Astrocyte (in vitro differentiated cells and primary cell): Measurements from ENCODE around the gene TIAM2. TPM values are rescaled to one million over a fixed set of nuclear protein-coding genes. Genes with fewer than 3 reads are reported as not detected.

Experiments used
- DNase-seq: peaks from one replicate; pipeline ENCODE4 v3.0.0-alpha.2; 2010; ENCODE audit warnings: low read depth
- FAIRE-seq: peaks from 2 replicates; lab custom pipeline; 2011; peaks lifted over from hg19 to GRCh38; lab: Jason Lieb, UNC
- H2AFZ ChIP-seq: 2 replicates; pipeline ENCODE4 v1.6.0; 2012; ENCODE audit warnings: low read depth, low read length, inconsistent platforms
- H3K27ac ChIP-seq: 2 replicates; pipeline ENCODE4 v1.5.1; 2011; ENCODE audit warnings: low read depth, low read length, inconsistent platforms
- H3K27me3 ChIP-seq: 2 replicates; pipeline ENCODE4 v1.6.0; 2011; ENCODE audit warnings: low read length, inconsistent platforms; ENCODE audit not compliant: insufficient read depth
- H3K36me3 ChIP-seq: 2 replicates; pipeline ENCODE4 v1.5.1; 2011; ENCODE audit warnings: low read length, inconsistent platforms; ENCODE audit not compliant: insufficient read depth
- H3K4me1 ChIP-seq: 2 replicates; pipeline ENCODE4 v1.5.1; 2011; ENCODE audit warnings: low read length, inconsistent platforms; ENCODE audit not compliant: insufficient read depth
- H3K4me2 ChIP-seq: 2 replicates; pipeline ENCODE4 v1.6.0; 2012; ENCODE audit warnings: low read length, inconsistent platforms
- H3K4me3 ChIP-seq: 2 replicates; pipeline ENCODE4 v1.5.1; 2011; ENCODE audit warnings: low read depth, mild to moderate bottlenecking, low read length, inconsistent platforms; ENCODE audit not compliant: insufficient read depth
- H3K79me2 ChIP-seq: 2 replicates; pipeline ENCODE4 v1.6.0; 2012; ENCODE audit warnings: mild to moderate bottlenecking, low read length, inconsistent platforms; ENCODE audit not compliant: insufficient read depth
- H3K9ac ChIP-seq: 2 replicates; pipeline ENCODE4 v1.6.0; 2012; ENCODE audit warnings: mild to moderate bottlenecking, low read length, inconsistent platforms
- H3K9me3 ChIP-seq: 2 replicates; pipeline ENCODE4 v1.5.1; 2012; ENCODE audit warnings: low read depth, mild to moderate bottlenecking, low read length, inconsistent platforms; ENCODE audit not compliant: insufficient read depth
- H4K20me1 ChIP-seq: 2 replicates; pipeline ENCODE4 v1.6.0; 2012; ENCODE audit warnings: low read length, inconsistent platforms; ENCODE audit not compliant: insufficient read depth
- H3K27ac Mint-ChIP-seq: one replicate; pipeline ENCODE4 v1.8.0; 2021; ENCODE audit warnings: mild to moderate bottlenecking, mixed read lengths; ENCODE audit not compliant: unreplicated experiment
- H3K27me3 Mint-ChIP-seq: one replicate; pipeline ENCODE4 v1.8.0; 2021; ENCODE audit warnings: low read depth, mixed read lengths; ENCODE audit not compliant: unreplicated experiment
- H3K36me3 Mint-ChIP-seq: one replicate; pipeline ENCODE4 v1.8.0; 2021; ENCODE audit warnings: low read depth, mixed read lengths; ENCODE audit not compliant: unreplicated experiment
- H3K4me1 Mint-ChIP-seq: one replicate; pipeline ENCODE4 v1.8.0; 2021; ENCODE audit warnings: low read depth, mixed read lengths; ENCODE audit not compliant: unreplicated experiment
- H3K4me3 Mint-ChIP-seq: one replicate; pipeline ENCODE4 v1.8.0; 2021; ENCODE audit warnings: mild to moderate bottlenecking, moderate library complexity, mixed read lengths; ENCODE audit not compliant: unreplicated experiment
- H3K9me3 Mint-ChIP-seq: one replicate; pipeline ENCODE4 v1.8.0; 2021; ENCODE audit warnings: mild to moderate bottlenecking, mixed read lengths; ENCODE audit not compliant: unreplicated experiment
- CTCF ChIP-seq: IDR thresholded peaks from 2 replicates; pipeline ENCODE4 v1.5.1; 2011; ENCODE audit warnings: low read depth, mild to moderate bottlenecking, inconsistent platforms, low read length, moderate library complexity; ENCODE audit not compliant: insufficient read depth
- EZH2 ChIP-seq: IDR thresholded peaks from 2 replicates; pipeline ENCODE4 v1.6.1; 2012; ENCODE audit warnings: mild to moderate bottlenecking, low read length, inconsistent platforms; ENCODE audit not compliant: insufficient read depth
- total RNA-seq: library from RNA; stranded (reverse); gene quantifications from 2 replicates; pipeline ENCODE4 v1.2.1, GENCODE V29; 2021

The TIAM2 gene
- total RNA-seq, 1 donor from 2014 or later = 23.6 TPM

DNA sequence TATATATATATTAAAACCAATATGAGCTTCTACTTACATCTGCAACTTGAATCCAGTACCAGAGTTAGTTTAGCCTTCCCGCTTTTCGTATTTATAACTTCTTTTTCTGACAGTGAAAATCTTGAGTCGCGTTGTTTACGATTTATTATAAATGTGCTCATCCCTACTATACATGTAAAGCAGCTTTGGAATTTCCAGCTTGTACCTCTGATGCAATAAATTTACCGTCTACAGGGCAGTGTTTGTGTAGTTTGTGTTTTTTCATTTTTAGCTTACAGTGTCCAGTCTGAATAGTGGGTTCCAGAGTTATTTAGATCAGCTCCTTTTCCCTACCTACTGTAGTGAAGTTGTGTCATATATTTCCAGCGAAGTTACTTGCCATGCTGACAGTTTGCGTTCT is 66.3 kb downstream of the TIAM2 start:
- Histone ChIP-seq H3K4me2 (no peak overlapping the region), H3K4me3 (no peak overlapping the region), H2AFZ (no peak overlapping the region), H3K9ac (no peak overlapping the region), H3K4me1 (peaks cover 5% of the 10 kb centered on the region), H3K9me3 (no peaks in the 10 kb centered on the region), H3K27me3 (no peaks in the 10 kb centered on the region), H3K36me3 (no peaks in the 10 kb centered on the region), H3K79me2 (no peaks in the 10 kb centered on the region), H4K20me1 (no peaks in the 10 kb centered on the region), H3K27ac (no peak overlapping the region)
- Mint-ChIP-seq H3K9me3 (peaks cover 3% of the 10 kb centered on the region), H3K4me3 (no peak overlapping the region), H3K27me3 (no peaks in the 10 kb centered on the region), H3K27ac (peak overlapping the region; percentile 24), H3K4me1 (peaks cover 10% of the 10 kb centered on the region), H3K36me3 (peaks cover 3% of the 10 kb centered on the region)
- FAIRE-seq (no peak), DNase-seq (no peak)
- TF ChIP-seq CTCF (no peak), EZH2 (no peak)

- no peak overlapping the region for H2AFZ ChIP-seq
- no peak overlapping the region for H3K9ac ChIP-seq
- H3K4me2 ChIP-seq = peak overlapping the region; percentile 38
- H3K27ac ChIP-seq = peak overlapping the region; percentile 38
- peaks cover 5% of the 10 kb centered on the region for H3K4me1 ChIP-seq
- no peak for FAIRE-seq
- Mint-ChIP-seq H3K4me1 (peaks cover 11% of the 10 kb centered on the region), H3K9me3 (peaks cover 6% of the 10 kb centered on the region), H3K27ac (peak overlapping the region; percentile 89), H3K36me3 (peaks cover 3% of the 10 kb centered on the region), H3K27me3 (no peaks in the 10 kb centered on the region), H3K4me3 (peak overlapping the region; percentile 6)
- H3K27me3 ChIP-seq = no peaks in the 10 kb centered on the region
- H3K36me3 ChIP-seq = no peaks in the 10 kb centered on the region
- H4K20me1 ChIP-seq = no peaks in the 10 kb centered on the region
- no peak overlapping the region for H3K4me3 ChIP-seq
- TF ChIP-seq CTCF = no peak
- TF ChIP-seq EZH2 = no peak
- peak; percentile 90 for DNase-seq
- H3K79me2 ChIP-seq = no peaks in the 10 kb centered on the region
- no peaks in the 10 kb centered on the region for H3K9me3 ChIP-seq
These were observed 67.8 kb downstream of the TIAM2 start for GRCh38 chr6:155062866-155063341.

GRCh38 chr6:155064303-155064702 is 69.2 kb downstream of the TIAM2 start:
- H3K4me2 ChIP-seq = no peak overlapping the region
- H3K4me3 Mint-ChIP-seq = no peak overlapping the region
- FAIRE-seq = no peak

More at GRCh38 chr6:155064303-155064702, 69.2 kb downstream of the TIAM2 start:
- Histone ChIP-seq H3K9ac (no peak overlapping the region), H4K20me1 (no peaks in the 10 kb centered on the region), H3K9me3 (no peaks in the 10 kb centered on the region), H3K79me2 (no peaks in the 10 kb centered on the region), H3K4me1 (peaks cover 5% of the 10 kb centered on the region), H3K4me3 (no peak overlapping the region), H3K27ac (no peak overlapping the region), H3K36me3 (no peaks in the 10 kb centered on the region), H2AFZ (no peak overlapping the region), H3K27me3 (no peaks in the 10 kb centered on the region)
- Mint-ChIP-seq H3K4me1 (peaks cover 11% of the 10 kb centered on the region), H3K36me3 (peaks cover 3% of the 10 kb centered on the region), H3K27me3 (no peaks in the 10 kb centered on the region), H3K9me3 (peaks cover 6% of the 10 kb centered on the region), H3K27ac (peak overlapping the region; percentile 34)
- no peak for TF ChIP-seq CTCF
- TF ChIP-seq EZH2 = no peak
- no peak for DNase-seq
